ENCODE data around the gene MICU2.

MICU2 gene

GRCh38 chr13:21481359-21481758 is 122.6 kb downstream of the MICU2 start:
- Histone ChIP-seq H3K27me3 (ENCODE audit: insufficient read depth, low read length, poor library complexity) (no peaks in the 10 kb centered on the region), H3K4me3 (ENCODE audit: low read length) (no peak overlapping the region), H2BK120ac (ENCODE audit: low read depth, low read length) (no peak overlapping the region), H3K4me1 (ENCODE audit: control insufficient read depth, low read depth, low read length) (no peaks in the 10 kb centered on the region), H3K4ac (ENCODE audit: low read depth, low read length) (no peak overlapping the region), H3K79me2 (ENCODE audit: control insufficient read depth, insufficient read depth, low read length) (no peaks in the 10 kb centered on the region), H3K79me1 (ENCODE audit: low read length) (no peaks in the 10 kb centered on the region), H3K56ac (ENCODE audit: low read length) (no peak overlapping the region), H3K18ac (ENCODE audit: low read length) (no peak overlapping the region), H3K36me3 (ENCODE audit: control insufficient read depth, insufficient read depth, low read length) (no peaks in the 10 kb centered on the region), H2BK15ac (replicated peaks; ENCODE audit: low read depth) (no peak overlapping the region), H3K9ac (ENCODE audit: low read length) (no peak overlapping the region), H2BK5ac (ENCODE audit: low read length) (no peak overlapping the region), H4K5ac (ENCODE audit: low read length) (no peak overlapping the region), H3K27ac (ENCODE audit: low read depth, low read length) (no peak overlapping the region), H4K8ac (ENCODE audit: low read depth, low read length) (no peak overlapping the region), H3K23ac (ENCODE audit: low read length) (no peak overlapping the region), H3K4me2 (ENCODE audit: low read length) (no peak overlapping the region), H2AK5ac (ENCODE audit: low read length) (no peak overlapping the region)
- DNase-seq, result no peak
- no CpG with 5 or more reads among the region's 6 CpGs for WGBS (ENCODE audit: extremely low coverage, insufficient coverage, low lambda C conversion rate)

- H3K4me3 ChIP-seq (ENCODE audit: low read length), result no peak overlapping the region
- no peak overlapping the region for H3K27ac ChIP-seq (ENCODE audit: low read depth, low read length)
- no peak overlapping the region for H4K5ac ChIP-seq (ENCODE audit: low read length)
- H3K27me3 ChIP-seq (ENCODE audit: insufficient read depth, low read length, poor library complexity), result no peaks in the 10 kb centered on the region
- no peak overlapping the region for H3K23ac ChIP-seq (ENCODE audit: low read length)
- no peak overlapping the region for H2BK15ac ChIP-seq (replicated peaks; ENCODE audit: low read depth)
- no peak overlapping the region for H2BK120ac ChIP-seq (ENCODE audit: low read depth, low read length)
- no peak overlapping the region for H3K4me2 ChIP-seq (ENCODE audit: low read length)
- H2AK5ac ChIP-seq (ENCODE audit: low read length), result no peak overlapping the region
- H3K79me2 ChIP-seq (ENCODE audit: control insufficient read depth, insufficient read depth, low read length), result no peaks in the 10 kb centered on the region
- no peak overlapping the region for H4K8ac ChIP-seq (ENCODE audit: low read depth, low read length)
- 88% methylated on average over 1 of the region's 8 CpGs for WGBS (ENCODE audit: extremely low coverage, insufficient coverage, low lambda C conversion rate)
- H2BK5ac ChIP-seq (ENCODE audit: low read length), result no peak overlapping the region
- peak; percentile 80 for DNase-seq
- H3K4ac ChIP-seq (ENCODE audit: low read depth, low read length), result no peak overlapping the region
- no peak overlapping the region for H3K18ac ChIP-seq (ENCODE audit: low read length)
- H3K79me1 ChIP-seq (ENCODE audit: low read length), result no peaks in the 10 kb centered on the region
- H3K9ac ChIP-seq (ENCODE audit: low read length), result no peak overlapping the region
- H3K56ac ChIP-seq (ENCODE audit: low read length), result no peak overlapping the region
- no peaks in the 10 kb centered on the region for H3K36me3 ChIP-seq (ENCODE audit: control insufficient read depth, insufficient read depth, low read length)
- no peaks in the 10 kb centered on the region for H3K4me1 ChIP-seq (ENCODE audit: control insufficient read depth, low read depth, low read length)
Measured at GRCh38 chr13:21478881-21479808, 124.8 kb downstream of the MICU2 start.

GRCh38 chr13:21476893-21477472 is 127.0 kb downstream of the MICU2 start:
- Histone ChIP-seq H3K18ac (ENCODE audit: low read length) (no peak overlapping the region), H2BK15ac (replicated peaks; ENCODE audit: low read depth) (no peak overlapping the region), H3K23ac (ENCODE audit: low read length) (no peak overlapping the region), H3K56ac (ENCODE audit: low read length) (peak overlapping the region; percentile 67), H3K4me1 (ENCODE audit: control insufficient read depth, low read depth, low read length) (no peaks in the 10 kb centered on the region), H3K79me1 (ENCODE audit: low read length) (no peaks in the 10 kb centered on the region), H3K4ac (ENCODE audit: low read depth, low read length) (no peak overlapping the region), H3K4me3 (ENCODE audit: low read length) (no peak overlapping the region), H4K8ac (ENCODE audit: low read depth, low read length) (no peak overlapping the region), H2BK120ac (ENCODE audit: low read depth, low read length) (no peak overlapping the region), H2BK5ac (ENCODE audit: low read length) (no peak overlapping the region), H3K4me2 (ENCODE audit: low read length) (peak overlapping the region; percentile 29), H3K36me3 (ENCODE audit: control insufficient read depth, insufficient read depth, low read length) (no peaks in the 10 kb centered on the region), H3K79me2 (ENCODE audit: control insufficient read depth, insufficient read depth, low read length) (no peaks in the 10 kb centered on the region), H4K5ac (ENCODE audit: low read length) (no peak overlapping the region), H3K9ac (ENCODE audit: low read length) (peak overlapping the region; percentile 44), H3K27ac (ENCODE audit: low read depth, low read length) (no peak overlapping the region), H3K27me3 (ENCODE audit: insufficient read depth, low read length, poor library complexity) (no peaks in the 10 kb centered on the region), H2AK5ac (ENCODE audit: low read length) (no peak overlapping the region)
- DNase-seq, result peak; percentile 93
- no CpG with 5 or more reads among the region's 18 CpGs for WGBS (ENCODE audit: extremely low coverage, insufficient coverage, low lambda C conversion rate)

- Histone ChIP-seq H3K23ac (ENCODE audit: low read length) (no peak overlapping the region), H3K56ac (ENCODE audit: low read length) (no peak overlapping the region), H3K27ac (ENCODE audit: low read depth, low read length) (no peak overlapping the region), H3K79me2 (ENCODE audit: control insufficient read depth, insufficient read depth, low read length) (no peaks in the 10 kb centered on the region), H2BK5ac (ENCODE audit: low read length) (no peak overlapping the region), H3K4me2 (ENCODE audit: low read length) (no peak overlapping the region), H4K8ac (ENCODE audit: low read depth, low read length) (no peak overlapping the region), H3K36me3 (ENCODE audit: control insufficient read depth, insufficient read depth, low read length) (no peaks in the 10 kb centered on the region), H3K9ac (ENCODE audit: low read length) (no peak overlapping the region), H2BK15ac (replicated peaks; ENCODE audit: low read depth) (no peak overlapping the region), H3K79me1 (ENCODE audit: low read length) (no peaks in the 10 kb centered on the region), H3K27me3 (ENCODE audit: insufficient read depth, low read length, poor library complexity) (no peaks in the 10 kb centered on the region), H3K4me3 (ENCODE audit: low read length) (no peak overlapping the region), H3K18ac (ENCODE audit: low read length) (no peak overlapping the region), H4K5ac (ENCODE audit: low read length) (no peak overlapping the region), H2BK120ac (ENCODE audit: low read depth, low read length) (no peak overlapping the region), H3K4ac (ENCODE audit: low read depth, low read length) (no peak overlapping the region), H3K4me1 (ENCODE audit: control insufficient read depth, low read depth, low read length) (no peaks in the 10 kb centered on the region), H2AK5ac (ENCODE audit: low read length) (no peak overlapping the region)
- no CpG with 5 or more reads among the region's 6 CpGs for WGBS (ENCODE audit: extremely low coverage, insufficient coverage, low lambda C conversion rate)
- no peak for DNase-seq
Measured at GRCh38 chr13:21475115-21475514, 128.9 kb downstream of the MICU2 start.

GRCh38 chr13:21470785-21471184 is 133.2 kb downstream of the MICU2 start:
- H3K4me2 ChIP-seq (ENCODE audit: low read length), result no peak overlapping the region
- no peaks in the 10 kb centered on the region for H3K27me3 ChIP-seq (ENCODE audit: insufficient read depth, low read length, poor library complexity)
- no peaks in the 10 kb centered on the region for H3K36me3 ChIP-seq (ENCODE audit: control insufficient read depth, insufficient read depth, low read length)
- no peak overlapping the region for H3K4ac ChIP-seq (ENCODE audit: low read depth, low read length)
- H4K8ac ChIP-seq (ENCODE audit: low read depth, low read length), result no peak overlapping the region
- no peaks in the 10 kb centered on the region for H3K79me1 ChIP-seq (ENCODE audit: low read length)
- H3K18ac ChIP-seq (ENCODE audit: low read length), result no peak overlapping the region
- H2BK15ac ChIP-seq (replicated peaks; ENCODE audit: low read depth), result no peak overlapping the region
- H2AK5ac ChIP-seq (ENCODE audit: low read length), result no peak overlapping the region
- no peak overlapping the region for H3K27ac ChIP-seq (ENCODE audit: low read depth, low read length)
- DNase-seq, result no peak
- no peak overlapping the region for H3K9ac ChIP-seq (ENCODE audit: low read length)
- H3K23ac ChIP-seq (ENCODE audit: low read length), result no peak overlapping the region
- H3K4me3 ChIP-seq (ENCODE audit: low read length), result no peak overlapping the region
- no peaks in the 10 kb centered on the region for H3K4me1 ChIP-seq (ENCODE audit: control insufficient read depth, low read depth, low read length)
- H2BK120ac ChIP-seq (ENCODE audit: low read depth, low read length), result no peak overlapping the region
- H3K56ac ChIP-seq (ENCODE audit: low read length), result no peak overlapping the region
- no peak overlapping the region for H4K5ac ChIP-seq (ENCODE audit: low read length)
- H2BK5ac ChIP-seq (ENCODE audit: low read length), result no peak overlapping the region
- no peaks in the 10 kb centered on the region for H3K79me2 ChIP-seq (ENCODE audit: control insufficient read depth, insufficient read depth, low read length)
